Keratinocyte (primary cell): Measurements from ENCODE around the gene BOC. TPM values are rescaled to one million over a fixed set of nuclear protein-coding genes. Genes with fewer than 3 reads are reported as not detected.

Experiments used
- DNase-seq: peaks from one replicate; pipeline ENCODE4 v3.0.0-alpha.2; 2011; ENCODE audit warnings: low read depth, missing footprints, low spot score
- FAIRE-seq: peaks from 2 replicates; lab custom pipeline; 2011; peaks lifted over from hg19 to GRCh38; lab: Jason Lieb, UNC
- H2AFZ ChIP-seq: 2 replicates; pipeline ENCODE4 v1.6.0; 2012; ENCODE audit warnings: low read length, control low read depth, inconsistent platforms; ENCODE audit not compliant: control insufficient read depth
- H3K27ac ChIP-seq: 2 replicates; pipeline ENCODE4 v1.5.1; 2011; ENCODE audit warnings: low read length; ENCODE audit not compliant: control insufficient read depth, insufficient read depth
- H3K27me3 ChIP-seq: 3 replicates; pipeline ENCODE4 v1.6.0; 2011; ENCODE audit warnings: low read length; ENCODE audit not compliant: control insufficient read depth, insufficient read depth; ENCODE audit errors: extremely low read depth
- H3K36me3 ChIP-seq, 2 experiments: 2 replicates in 1 of 2; 3 replicates in 1 of 2; pipeline ENCODE4 v1.5.1; 2011; ENCODE audit warnings: low read length in 2 of 2, mild to moderate bottlenecking in 1 of 2; ENCODE audit not compliant: control insufficient read depth in 2 of 2, insufficient read depth in 2 of 2; ENCODE audit errors: extremely low read depth in 1 of 2
- H3K4me1 ChIP-seq: 3 replicates; pipeline ENCODE4 v1.5.1; 2011; ENCODE audit warnings: low read length; ENCODE audit not compliant: control insufficient read depth, insufficient read depth; ENCODE audit errors: extremely low read depth
- H3K4me2 ChIP-seq: 3 replicates; pipeline ENCODE4 v1.6.0; 2011; ENCODE audit warnings: low read depth, low read length; ENCODE audit not compliant: control insufficient read depth, insufficient read depth; ENCODE audit errors: extremely low read depth
- H3K4me3 ChIP-seq, 3 experiments: fragments of 200-600 bp in 1 of 3; sonication (generic) in 1 of 3; 2 replicates in 2 of 3; 3 replicates in 1 of 3; pipeline ENCODE4 v1.5.1; 2011 to 2016; ENCODE audit warnings: low read length in 3 of 3, mild to moderate bottlenecking in 3 of 3, control low read depth in 2 of 3, inconsistent platforms in 1 of 3, low read depth in 1 of 3, mixed read lengths in 1 of 3, mixed run types in 1 of 3, moderate library complexity in 1 of 3; ENCODE audit not compliant: control insufficient read depth in 2 of 3, insufficient read depth in 2 of 3; ENCODE audit errors: extremely low read depth in 1 of 3
- H3K79me2 ChIP-seq: 2 replicates; pipeline ENCODE4 v1.6.0; 2012; ENCODE audit warnings: low read length; ENCODE audit not compliant: control insufficient read depth, insufficient read depth
- H3K9ac ChIP-seq: 3 replicates; pipeline ENCODE4 v1.6.0; 2011; ENCODE audit warnings: low read length; ENCODE audit not compliant: control insufficient read depth, insufficient read depth; ENCODE audit errors: extremely low read depth
- H3K9me1 ChIP-seq: 3 replicates; pipeline ENCODE4 v1.6.0; 2011; ENCODE audit warnings: low read length; ENCODE audit not compliant: control insufficient read depth, insufficient read depth; ENCODE audit errors: extremely low read depth
- H3K9me3 ChIP-seq: 2 replicates; pipeline ENCODE4 v1.5.1; 2012; ENCODE audit warnings: low read depth, low read length; ENCODE audit not compliant: control insufficient read depth
- H4K20me1 ChIP-seq: 3 replicates; pipeline ENCODE4 v1.6.0; 2011; ENCODE audit warnings: low read length; ENCODE audit not compliant: control insufficient read depth, insufficient read depth; ENCODE audit errors: extremely low read depth
- EZH2 ChIP-seq: IDR thresholded peaks from one replicate; pipeline ENCODE4 v1.6.1; 2012; ENCODE audit warnings: inconsistent platforms, mild to moderate bottlenecking, low read length, moderate library complexity
- dilution Hi-C: fragments of 300-500 bp; cut with MboI; formaldehyde crosslinking; loops from one replicate; pipeline ENCODE4 v1.7.0; 2020; ENCODE audit warnings: low sequenced_read_pairs; ENCODE audit not compliant: extremely low pct_ligation_motif_present
- polyA minus RNA-seq, 3 experiments: library from RNA; depleted of rRNA, polyadenylated mRNA; stranded (reverse); fragments of >200 nt; gene quantifications; 1 replicate in 1 of 3; 2 replicates in 1 of 3; 3 replicates in 1 of 3; pipeline ENCODE4 v1.2.3, GENCODE V29; 2011
- polyA plus RNA-seq, 5 experiments: library from polyadenylated mRNA; depleted of rRNA in 3 of 5; stranded (reverse) in 3 of 5; stranded (forward) in 1 of 5; unstranded in 1 of 5; fragments of >200 nt; gene quantifications; 1 replicate in 1 of 5; 2 replicates in 3 of 5; 3 replicates in 1 of 5; pipeline versions ENCODE4 v1.2.1 to v1.2.3, GENCODE V29; 2011 to 2012; ENCODE audit warnings: missing spikeins in 2 of 5, low read depth in 1 of 5, low replicate concordance in 1 of 5
- TF ChIP-seq, protein P1 (sequence below), 3 experiments: IDR thresholded peaks in 1 of 3; conservative IDR thresholded peaks in 1 of 3; optimal IDR thresholded peaks in 1 of 3; 2 replicates in 2 of 3; 3 replicates in 1 of 3; pipeline versions ENCODE3 to v1.5.1; 2011; ENCODE audit warnings: low read length in 3 of 3, mild to moderate bottlenecking in 3 of 3, moderate library complexity in 2 of 3, control low read depth in 1 of 3, inconsistent platforms in 1 of 3; ENCODE audit not compliant: insufficient read depth in 2 of 3; ENCODE audit errors: extremely low read depth in 1 of 3

The BOC gene, protein sequence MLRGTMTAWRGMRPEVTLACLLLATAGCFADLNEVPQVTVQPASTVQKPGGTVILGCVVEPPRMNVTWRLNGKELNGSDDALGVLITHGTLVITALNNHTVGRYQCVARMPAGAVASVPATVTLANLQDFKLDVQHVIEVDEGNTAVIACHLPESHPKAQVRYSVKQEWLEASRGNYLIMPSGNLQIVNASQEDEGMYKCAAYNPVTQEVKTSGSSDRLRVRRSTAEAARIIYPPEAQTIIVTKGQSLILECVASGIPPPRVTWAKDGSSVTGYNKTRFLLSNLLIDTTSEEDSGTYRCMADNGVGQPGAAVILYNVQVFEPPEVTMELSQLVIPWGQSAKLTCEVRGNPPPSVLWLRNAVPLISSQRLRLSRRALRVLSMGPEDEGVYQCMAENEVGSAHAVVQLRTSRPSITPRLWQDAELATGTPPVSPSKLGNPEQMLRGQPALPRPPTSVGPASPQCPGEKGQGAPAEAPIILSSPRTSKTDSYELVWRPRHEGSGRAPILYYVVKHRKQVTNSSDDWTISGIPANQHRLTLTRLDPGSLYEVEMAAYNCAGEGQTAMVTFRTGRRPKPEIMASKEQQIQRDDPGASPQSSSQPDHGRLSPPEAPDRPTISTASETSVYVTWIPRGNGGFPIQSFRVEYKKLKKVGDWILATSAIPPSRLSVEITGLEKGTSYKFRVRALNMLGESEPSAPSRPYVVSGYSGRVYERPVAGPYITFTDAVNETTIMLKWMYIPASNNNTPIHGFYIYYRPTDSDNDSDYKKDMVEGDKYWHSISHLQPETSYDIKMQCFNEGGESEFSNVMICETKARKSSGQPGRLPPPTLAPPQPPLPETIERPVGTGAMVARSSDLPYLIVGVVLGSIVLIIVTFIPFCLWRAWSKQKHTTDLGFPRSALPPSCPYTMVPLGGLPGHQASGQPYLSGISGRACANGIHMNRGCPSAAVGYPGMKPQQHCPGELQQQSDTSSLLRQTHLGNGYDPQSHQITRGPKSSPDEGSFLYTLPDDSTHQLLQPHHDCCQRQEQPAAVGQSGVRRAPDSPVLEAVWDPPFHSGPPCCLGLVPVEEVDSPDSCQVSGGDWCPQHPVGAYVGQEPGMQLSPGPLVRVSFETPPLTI
- polyA plus RNA-seq (9.3 to 11.3 TPM (median 11.2 TPM) in 3 replicates), polyA minus RNA-seq (16.0 to 20.6 TPM (median 16.2 TPM) in 3 replicates)
- 7.9 TPM for polyA plus RNA-seq (2011; ENCODE audit: low read depth)
- 8.5 and 12.4 TPM in 2 replicates for polyA plus RNA-seq (2011; cell fraction: cytosol; rRNA removed)
- polyA plus RNA-seq (2011; cell fraction: nucleus; rRNA removed), result 17.8 and 22.0 TPM in 2 replicates
- 5.5 and 8.0 TPM in 2 replicates for polyA plus RNA-seq (2012; ENCODE audit: low replicate concordance)
- polyA minus RNA-seq (2011; cell fraction: cytosol; rRNA and poly(A)+ RNA removed), result 5.9 TPM
- polyA minus RNA-seq (2011; cell fraction: nucleus; rRNA and poly(A)+ RNA removed), result 16.7 and 20.6 TPM in 2 replicates

- H3K36me3 ChIP-seq, result no peaks in the 10 kb centered on the region
- dilution Hi-C loops, result no loop called here
- H2AFZ ChIP-seq, result peak within 1 kb of the TSS; percentile 95
- no peaks in the 10 kb centered on the region for H3K9me1 ChIP-seq
- H3K4me2 ChIP-seq, result peak within 1 kb of the TSS; percentile 99
- H3K27me3 ChIP-seq, result no peaks in the 10 kb centered on the region
- H3K9ac ChIP-seq, result peak within 1 kb of the TSS; percentile 77
- no peaks in the 10 kb centered on the region for H3K9me3 ChIP-seq
- FAIRE-seq (peak; percentile 79), DNase-seq (no peak)
- peaks cover 7% of the 10 kb centered on the region for H3K79me2 ChIP-seq
- H3K27ac ChIP-seq, result peak within 1 kb of the TSS; percentile 48
- TF ChIP-seq EZH2, result no peak
- TF ChIP-seq, protein P1, sequence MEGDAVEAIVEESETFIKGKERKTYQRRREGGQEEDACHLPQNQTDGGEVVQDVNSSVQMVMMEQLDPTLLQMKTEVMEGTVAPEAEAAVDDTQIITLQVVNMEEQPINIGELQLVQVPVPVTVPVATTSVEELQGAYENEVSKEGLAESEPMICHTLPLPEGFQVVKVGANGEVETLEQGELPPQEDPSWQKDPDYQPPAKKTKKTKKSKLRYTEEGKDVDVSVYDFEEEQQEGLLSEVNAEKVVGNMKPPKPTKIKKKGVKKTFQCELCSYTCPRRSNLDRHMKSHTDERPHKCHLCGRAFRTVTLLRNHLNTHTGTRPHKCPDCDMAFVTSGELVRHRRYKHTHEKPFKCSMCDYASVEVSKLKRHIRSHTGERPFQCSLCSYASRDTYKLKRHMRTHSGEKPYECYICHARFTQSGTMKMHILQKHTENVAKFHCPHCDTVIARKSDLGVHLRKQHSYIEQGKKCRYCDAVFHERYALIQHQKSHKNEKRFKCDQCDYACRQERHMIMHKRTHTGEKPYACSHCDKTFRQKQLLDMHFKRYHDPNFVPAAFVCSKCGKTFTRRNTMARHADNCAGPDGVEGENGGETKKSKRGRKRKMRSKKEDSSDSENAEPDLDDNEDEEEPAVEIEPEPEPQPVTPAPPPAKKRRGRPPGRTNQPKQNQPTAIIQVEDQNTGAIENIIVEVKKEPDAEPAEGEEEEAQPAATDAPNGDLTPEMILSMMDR (optimal IDR thresholded peaks at IDR 0.05 in 1 of 3, IDR thresholded peaks at IDR 0.05 in 1 of 3, conservative IDR thresholded peaks at IDR 0.05 in 1 of 3; ENCODE audit: extremely low read depth in 1 of 3, insufficient read depth in 2 of 3, low read length in 3 of 3), result peak in 1 of 3 experiments; percentile 1
- peaks cover 32% of the 10 kb centered on the region for H3K4me1 ChIP-seq
- H4K20me1 ChIP-seq, result no peaks in the 10 kb centered on the region
- H3K4me3 ChIP-seq, result peak within 1 kb of the TSS; percentile 79 to 86 (median 82)
Measured at GRCh38 chr3:113211330-113212149, at the start of gene BOC. BOC (plus strand) TSS chr3:113211557; CDS start chr3:113249803, 38,246 bp downstream.

DNA sequence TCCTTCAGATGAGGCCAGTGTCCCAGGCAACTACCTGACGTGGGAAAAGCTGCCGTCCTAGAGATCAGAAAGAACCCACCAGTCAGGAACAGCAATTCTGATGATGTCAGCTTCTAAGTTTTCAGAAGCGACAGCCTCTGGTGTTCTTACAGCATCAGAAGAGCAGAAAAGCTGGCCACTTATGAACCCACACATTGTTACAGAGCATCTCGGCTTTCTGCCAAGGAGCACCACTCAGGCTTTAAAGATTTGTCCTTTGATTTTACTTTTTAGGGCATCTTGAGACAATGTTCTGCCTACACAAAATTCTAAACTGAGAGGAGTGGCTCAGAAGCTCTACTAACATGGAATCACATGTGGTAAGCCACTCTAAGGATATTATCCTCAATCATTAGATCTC, 49.7 kb upstream of the BOC start:
- TF ChIP-seq, protein P1 (optimal IDR thresholded peaks at IDR 0.05 in 1 of 3, IDR thresholded peaks at IDR 0.05 in 1 of 3, conservative IDR thresholded peaks at IDR 0.05 in 1 of 3; ENCODE audit: extremely low read depth in 1 of 3, insufficient read depth in 2 of 3, low read length in 3 of 3), result no peak
- no peak for TF ChIP-seq EZH2
- H3K27ac ChIP-seq, result no peak overlapping the region
- H3K4me2 ChIP-seq, result no peak overlapping the region
- no peak for DNase-seq
- H3K4me1 ChIP-seq, result peaks cover 1% of the 10 kb centered on the region
- H4K20me1 ChIP-seq, result no peaks in the 10 kb centered on the region
- FAIRE-seq, result no peak
- H3K79me2 ChIP-seq, result no peaks in the 10 kb centered on the region
- H3K36me3 ChIP-seq, result no peaks in the 10 kb centered on the region
- dilution Hi-C loops, result no loop called here
- no peak overlapping the region for H3K9ac ChIP-seq
- no peaks in the 10 kb centered on the region for H3K9me3 ChIP-seq
- no peaks in the 10 kb centered on the region for H3K27me3 ChIP-seq
- no peaks in the 10 kb centered on the region for H3K9me1 ChIP-seq
- no peak overlapping the region for H2AFZ ChIP-seq
- H3K4me3 ChIP-seq, result no peak overlapping the region
